GM23338 (cell line): ENCODE measurements around the gene VASN. TPM values are rescaled to one million over a fixed set of nuclear protein-coding genes. Genes with fewer than 3 reads are reported as not detected.
A peak's percentile ranks its signal among the peaks of the same experiment; 100 is the strongest.

ENCODE experiments used
- ATAC-seq: fragments of 200-7000 bp; cut with Tn5 transposase; 3 replicates; pipeline ENCODE4 v1.9.1; 2020
- DNase-seq: peaks from one replicate; pipeline ENCODE4 v3.0.0-alpha.2; 2015; ENCODE audit warnings: low spot score
- H2AFZ ChIP-seq: fragments of 200-600 bp; sonication (generic); 2 replicates; pipeline ENCODE4 v1.8.0; 2016; ENCODE audit warnings: antibody characterized with exemption, mild to moderate bottlenecking, moderate library complexity
- H3F3A ChIP-seq: fragments of 200-600 bp; sonication (generic); replicated peaks from 2 replicates; pipeline ENCODE4 v1.8.0; 2017; ENCODE audit warnings: antibody characterized with exemption, mixed run types, low read depth
- H3K27ac ChIP-seq: fragments of 200-600 bp; sonication (generic); 2 replicates; pipeline ENCODE4 v1.6.1; 2016; ENCODE audit warnings: low read depth
- H3K27me3 ChIP-seq: fragments of 200-600 bp; sonication (generic); 2 replicates; pipeline ENCODE4 v1.8.0; 2016; ENCODE audit warnings: mild to moderate bottlenecking, mixed run types, moderate library complexity; ENCODE audit not compliant: insufficient read depth
- H3K36me3 ChIP-seq: fragments of 200-600 bp; sonication (generic); 2 replicates; pipeline ENCODE4 v1.8.0; 2016; ENCODE audit warnings: mild to moderate bottlenecking; ENCODE audit not compliant: insufficient read depth
- H3K4me1 ChIP-seq: fragments of 200-600 bp; sonication (generic); 2 replicates; pipeline ENCODE4 v1.8.0; 2016; ENCODE audit warnings: mild to moderate bottlenecking, moderate library complexity; ENCODE audit not compliant: insufficient read depth
- H3K4me2 ChIP-seq: fragments of 200-600 bp; sonication (generic); 2 replicates; pipeline ENCODE4 v1.7.1; 2017; ENCODE audit warnings: mixed run types
- H3K4me3 ChIP-seq: fragments of 200-600 bp; sonication (generic); 2 replicates; pipeline ENCODE4 v1.6.1; 2016; ENCODE audit warnings: mixed run types
- H3K79me2 ChIP-seq: fragments of 200-600 bp; sonication (generic); replicated peaks from 2 replicates; pipeline ENCODE4 v1.8.0; 2017; ENCODE audit warnings: mild to moderate bottlenecking; ENCODE audit not compliant: insufficient read depth
- H3K9me2 ChIP-seq: fragments of 200-600 bp; sonication (generic); 2 replicates; pipeline ENCODE4 v1.8.0; 2017; ENCODE audit not compliant: insufficient read depth
- H4K20me1 ChIP-seq: fragments of 200-600 bp; sonication (generic); replicated peaks from 2 replicates; pipeline ENCODE4 v1.8.0; 2017; ENCODE audit warnings: mild to moderate bottlenecking; ENCODE audit not compliant: insufficient read depth
- H3K27ac Mint-ChIP-seq: 2 replicates; pipeline ENCODE4 v1.8.0; 2020; ENCODE audit warnings: inconsistent platforms, mild to moderate bottlenecking, moderate library complexity, mixed read lengths
- H3K27me3 Mint-ChIP-seq: 3 replicates; pipeline ENCODE4 v1.8.0; 2022; ENCODE audit warnings: low read depth, mild to moderate bottlenecking, moderate library complexity, mixed read lengths, inconsistent platforms; ENCODE audit not compliant: insufficient read depth, poor library complexity
- H3K36me3 Mint-ChIP-seq: 3 replicates; pipeline ENCODE4 v1.8.0; 2021; ENCODE audit warnings: low read depth, mild to moderate bottlenecking, inconsistent platforms, moderate library complexity, mixed read lengths
- H3K4me1 Mint-ChIP-seq: 3 replicates; pipeline ENCODE4 v1.8.0; 2020; ENCODE audit warnings: mild to moderate bottlenecking, inconsistent platforms, mixed read lengths
- H3K4me3 Mint-ChIP-seq: 3 replicates; pipeline ENCODE4 v1.8.0; 2021; ENCODE audit warnings: moderate library complexity, mild to moderate bottlenecking, inconsistent platforms, mixed read lengths
- H3K9me3 Mint-ChIP-seq: 3 replicates; pipeline ENCODE4 v1.8.0; 2020; ENCODE audit warnings: moderate library complexity, mild to moderate bottlenecking, inconsistent platforms, mixed read lengths
- CREB1 ChIP-seq: fragments of 250-450 bp; sonication (Bioruptor Pico); IDR thresholded peaks from 2 replicates; pipeline ENCODE4 v1.5.0; 2020; ENCODE audit warnings: low read depth, mild to moderate bottlenecking, moderate library complexity
- CTCF ChIP-seq, 2 experiments: fragments of 200-600 bp in 1 of 2; sonication (generic) in 1 of 2; conservative IDR thresholded peaks; 2 replicates each; pipeline versions ENCODE4 v1.5.1 to v1.6.1; 2016 to 2017; ENCODE audit warnings: antibody characterized with exemption in 2 of 2, low read depth in 2 of 2, mild to moderate bottlenecking in 2 of 2, moderate library complexity in 1 of 2
- STAT1 ChIP-seq: IDR thresholded peaks from one replicate; pipeline ENCODE4 v1.6.1; 2016; ENCODE audit warnings: antibody characterized with exemption; ENCODE audit not compliant: unreplicated experiment
- ZNF462 ChIP-seq: fragments of 250-450 bp; sonication (Bioruptor Pico); IDR thresholded peaks from 2 replicates; pipeline ENCODE4 v1.5.0; 2020; ENCODE audit warnings: mild to moderate bottlenecking, moderate library complexity
- polyA plus RNA-seq: library from polyadenylated mRNA; unstranded; fragments of >200 nt; fragmentation: Nextera tagmentation; extraction: Ambion mirVana; gene quantifications from 2 replicates; pipeline ENCODE4 v1.2.1, GENCODE V29; 2016
- total RNA-seq: library from RNA; depleted of rRNA; stranded (reverse); fragments of >200 nt; shearing (Covaris generic); gene quantifications from 2 replicates; pipeline ENCODE4 v1.2.3, GENCODE V29; 2014

The VASN gene
- total and polyA plus RNA-seq, 2 experiments from 2014 or later, result 8.0 to 15.5 TPM

GRCh38 chr16:4327386-4328045 is 44.1 kb upstream of the VASN start:
- Histone ChIP-seq H4K20me1 (no peaks in the 10 kb centered on the region; the same call in 1 of the 2 replicates), H3K4me1 (peaks cover 28% of the 10 kb centered on the region), H3K36me3 (no peaks in the 10 kb centered on the region), H3K27me3 (no peaks in the 10 kb centered on the region), H3K79me2 (peaks cover 75% of the 10 kb centered on the region), H3F3A (peaks cover 16% of the 10 kb centered on the region; the same call in 1 of the 2 replicates), H3K4me3 (peak overlapping the region; percentile 65), H2AFZ (no peak overlapping the region), H3K27ac (no peak overlapping the region), H3K9me2 (no peaks in the 10 kb centered on the region), H3K4me2 (peak overlapping the region; percentile 89)
- H3K27me3 Mint-ChIP-seq, result peaks cover 7% of the 10 kb centered on the region
- peak overlapping the region; percentile 61; the same call in 2 of the 3 replicates for H3K4me3 Mint-ChIP-seq
- ATAC-seq (peak; percentile 16), DNase-seq (no peak)
- H3K27ac Mint-ChIP-seq, result no peak overlapping the region
- peaks cover 21% of the 10 kb centered on the region for H3K4me1 Mint-ChIP-seq
- TF ChIP-seq CTCF (conservative IDR thresholded peaks at IDR 0.05; ENCODE audit: low read depth in 2 of 2) (peak in 1 of 2 experiments; percentile 21; a peak in 2 of 4 replicates), CREB1 (CRISPR knock-in tag) (no peak)
- H3K36me3 Mint-ChIP-seq, result peaks cover 3% of the 10 kb centered on the region; the same call in 1 of the 3 replicates
- no peaks in the 10 kb centered on the region for H3K9me3 Mint-ChIP-seq

- Histone ChIP-seq H4K20me1 (no peaks in the 10 kb centered on the region; the same call in 1 of the 2 replicates), H3K4me1 (peaks cover 27% of the 10 kb centered on the region), H3F3A (peaks cover 16% of the 10 kb centered on the region; the same call in 1 of the 2 replicates), H3K27me3 (no peaks in the 10 kb centered on the region), H3K9me2 (no peaks in the 10 kb centered on the region), H3K36me3 (no peaks in the 10 kb centered on the region), H3K4me2 (peak overlapping the region; percentile 89), H3K27ac (peak overlapping the region; percentile 66; the same call in 1 of the 2 replicates), H3K79me2 (peaks cover 68% of the 10 kb centered on the region), H3K4me3 (peak overlapping the region; percentile 65), H2AFZ (no peak overlapping the region)
- Mint-ChIP-seq H3K4me3 (peak overlapping the region; percentile 61), H3K27ac (peak overlapping the region; percentile 86), H3K27me3 (peaks cover 7% of the 10 kb centered on the region), H3K9me3 (no peaks in the 10 kb centered on the region), H3K4me1 (peaks cover 21% of the 10 kb centered on the region), H3K36me3 (peaks cover 3% of the 10 kb centered on the region; the same call in 1 of the 3 replicates)
- TF ChIP-seq STAT1, result no peak
- TF ChIP-seq ZNF462 (CRISPR knock-in tag), result no peak
- peak; percentile 52 to 74 for TF ChIP-seq CTCF (conservative IDR thresholded peaks at IDR 0.05; ENCODE audit: low read depth in 2 of 2)
- DNase-seq, result peak; percentile 95
- ATAC-seq, result peak; percentile 84
Measured at GRCh38 chr16:4328046-4328781, 43.4 kb upstream of the VASN start.
